GM19324 (cell line): ENCODE data around the gene SIL1.
"Not testable (repeated sequence)": the region's sequence is repeated elsewhere in the genome, so short reads cannot be mapped to it uniquely, and the experiment has no call there.

ENCODE experiments used
- ATAC-seq: cut with Tn5 transposase; IDR thresholded peaks from one replicate; pipeline ENCODE4 v1.9.1; 2021; ENCODE audit warnings: mild to moderate bottlenecking, moderate library complexity; ENCODE audit not compliant: unreplicated experiment, low FRiP score

SIL1 gene

DNA sequence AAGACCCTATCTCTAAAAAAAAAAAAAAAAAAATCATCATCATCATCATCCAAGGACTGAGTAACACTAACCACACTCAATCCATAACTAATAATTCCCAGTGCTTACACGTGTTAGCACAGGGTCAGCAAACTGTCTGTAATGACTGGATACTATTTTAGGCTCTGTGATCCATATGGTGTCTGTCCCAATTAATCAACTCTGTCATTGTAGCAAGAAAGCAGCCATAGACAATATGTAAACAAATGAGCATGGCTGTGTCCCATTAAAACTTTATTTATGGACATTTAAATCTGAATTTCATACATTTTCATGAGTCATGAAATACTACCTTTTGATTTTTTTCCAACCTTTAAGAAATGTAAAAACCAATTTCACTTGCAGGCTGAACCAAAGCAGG is 148.4 kb downstream of the SIL1 start:
- ATAC-seq = no peak

DNA sequence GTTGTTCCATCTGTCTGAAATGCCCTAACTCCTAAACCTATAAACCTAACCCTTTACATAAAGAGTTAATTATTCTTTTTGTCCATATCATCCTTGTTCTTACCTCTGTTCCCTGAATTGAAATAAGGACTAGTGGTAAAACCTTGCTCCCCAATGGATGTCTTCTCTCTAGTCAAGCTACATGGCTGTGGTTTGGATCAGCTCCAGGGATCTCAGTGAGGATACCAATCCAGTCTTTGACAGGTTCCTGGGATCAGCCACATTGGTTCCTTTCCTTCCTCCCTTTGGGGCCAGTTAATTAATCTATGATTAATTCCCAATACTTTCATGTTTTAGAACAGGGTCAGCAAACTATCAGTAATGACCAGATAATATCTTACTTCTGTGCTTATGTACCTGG is 151.6 kb downstream of the SIL1 start:
- no peak for ATAC-seq

DNA sequence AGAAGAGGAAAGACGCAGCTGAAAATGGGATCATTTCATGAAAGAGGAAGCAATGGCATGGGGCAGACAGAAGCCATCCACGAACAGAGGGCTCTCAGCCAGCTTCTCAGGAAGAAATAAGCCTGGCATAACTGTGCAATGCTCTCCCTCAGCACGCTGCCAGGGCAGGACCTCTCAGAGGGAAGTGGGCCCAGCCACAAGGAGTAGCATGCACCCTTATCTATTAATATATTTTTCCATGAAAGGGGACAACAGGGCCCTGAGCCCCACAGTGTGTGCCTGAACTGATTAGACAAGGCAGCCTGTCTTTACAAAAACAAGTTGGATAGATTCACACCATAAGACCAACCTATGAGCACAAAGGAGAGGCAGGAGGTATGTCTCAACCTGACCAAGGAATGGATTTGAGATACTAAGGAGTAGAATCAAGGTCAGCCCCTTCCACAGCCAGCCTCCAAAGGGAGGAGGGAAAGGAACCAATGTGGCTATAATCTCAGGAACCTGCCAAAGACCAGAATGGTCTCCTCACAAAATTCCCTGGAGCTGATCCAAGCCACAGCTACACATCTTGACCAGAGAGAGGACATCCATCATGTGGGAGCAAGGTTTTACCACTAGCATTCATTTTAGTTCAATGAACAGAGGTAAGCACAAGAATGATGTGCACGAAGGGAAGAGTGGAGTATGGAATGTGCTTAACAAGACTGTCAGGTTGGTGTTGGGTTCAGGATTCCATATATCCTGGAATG is 154.8 kb downstream of the SIL1 start:
- no peak for ATAC-seq

DNA sequence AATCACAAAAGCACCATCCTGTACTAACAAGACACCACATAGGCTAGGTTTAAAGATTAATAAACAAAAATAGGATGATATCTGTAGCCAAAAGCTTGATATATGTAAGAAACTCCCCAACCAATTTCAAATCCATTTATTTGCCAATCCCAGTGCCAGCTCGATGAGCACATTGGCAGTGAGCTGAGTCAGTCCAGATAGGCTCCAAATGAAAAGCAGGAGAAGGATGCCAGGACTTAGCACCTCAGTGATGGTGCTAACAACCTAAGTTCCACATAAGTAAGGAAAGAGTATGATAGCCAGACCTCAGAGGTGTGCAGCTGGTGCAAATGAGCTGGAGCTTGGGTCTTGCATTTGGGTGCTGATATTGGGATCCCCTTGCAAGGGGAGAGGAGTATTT is 158.1 kb downstream of the SIL1 start:
- no peak for ATAC-seq

DNA sequence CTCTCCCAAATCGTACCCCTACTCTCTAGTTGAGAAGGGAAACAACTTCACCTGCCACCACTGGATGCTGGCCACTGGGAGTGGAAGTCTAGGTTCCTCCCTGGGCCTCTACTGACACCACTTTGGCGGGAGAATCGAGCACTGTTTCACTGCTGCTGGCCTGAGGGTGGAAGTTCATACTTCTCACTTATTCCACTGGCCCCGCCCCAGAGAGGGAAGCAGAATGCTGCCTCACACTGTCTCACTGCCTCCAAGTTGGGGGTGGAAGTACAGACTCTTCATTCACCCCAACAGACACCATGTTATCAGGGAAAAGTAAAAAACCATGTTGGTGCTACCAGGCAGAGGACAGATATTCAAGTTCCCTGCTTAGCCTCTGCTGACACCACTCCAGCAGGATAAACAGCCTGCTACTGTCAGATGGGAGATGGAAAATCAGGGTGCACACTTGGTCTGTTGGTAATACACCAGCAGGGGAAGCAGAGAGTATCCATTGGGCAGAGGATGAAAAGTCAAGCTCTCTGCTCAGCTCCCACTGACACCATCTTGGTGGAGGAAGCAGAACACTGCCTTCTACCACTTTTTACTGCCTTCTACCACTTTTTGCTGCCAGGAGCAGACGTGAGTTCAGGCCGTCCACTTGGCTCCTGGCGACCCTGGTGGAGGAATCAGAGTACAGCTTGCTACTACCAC is 159.4 kb downstream of the SIL1 start:
- no peak for ATAC-seq

DNA sequence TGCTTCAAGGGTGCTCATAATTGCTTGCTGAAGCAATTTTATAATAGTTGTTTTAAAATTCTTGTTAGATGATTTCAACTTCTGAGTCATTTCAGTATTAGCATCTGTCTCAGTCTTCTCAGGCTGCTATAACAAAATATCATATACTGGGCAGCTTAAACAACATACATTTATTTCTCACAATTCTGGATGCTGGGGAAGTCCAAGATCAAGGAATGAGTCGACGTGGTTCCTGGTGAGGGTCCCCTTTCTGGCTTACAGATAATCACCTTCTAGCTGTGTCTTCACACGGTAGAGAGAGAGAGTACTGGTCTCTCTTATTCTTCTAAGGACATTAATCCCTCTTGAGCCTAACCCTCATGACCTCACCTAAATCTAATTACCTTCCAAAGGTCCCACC is 160.4 kb downstream of the SIL1 start:
- ATAC-seq = no peak

DNA sequence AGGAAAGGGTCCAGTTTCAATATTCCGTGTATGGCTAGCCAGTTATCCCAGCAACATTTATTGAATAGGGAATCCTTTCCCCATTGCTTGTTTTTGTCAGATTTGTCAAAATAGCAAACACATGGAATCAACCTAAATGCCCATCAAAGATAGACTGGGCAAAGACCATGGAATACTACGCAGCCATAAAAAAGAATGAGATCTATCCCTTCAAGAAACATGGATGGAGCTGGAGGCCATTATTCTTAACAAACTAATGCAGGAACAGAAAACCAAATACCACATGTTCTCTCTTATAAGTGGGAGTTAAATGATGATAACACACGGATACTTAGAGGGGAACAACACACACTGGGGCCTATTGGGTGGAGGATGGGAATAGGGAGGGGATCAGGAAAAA is 161.8 kb downstream of the SIL1 start:
- ATAC-seq = not testable (repeated sequence)

DNA sequence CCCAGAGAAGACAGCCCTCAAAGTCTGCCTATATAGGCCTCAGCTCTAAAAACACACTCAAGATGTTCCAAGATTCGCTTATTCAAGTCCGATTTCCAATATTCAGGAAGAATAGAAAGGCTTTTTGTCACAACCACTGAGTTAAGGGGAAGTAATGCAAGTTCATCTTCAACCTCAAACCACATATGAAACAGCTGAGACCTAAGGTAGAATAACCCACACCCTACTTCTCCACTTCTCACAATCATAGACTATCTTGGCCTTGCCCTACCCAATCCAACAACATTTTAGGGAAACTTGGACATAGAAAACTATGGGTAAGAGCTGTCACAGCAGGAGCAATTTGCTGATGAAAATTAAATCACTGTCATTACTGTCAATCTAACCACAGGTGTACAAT is 171.0 kb downstream of the SIL1 start:
- no peak for ATAC-seq

DNA sequence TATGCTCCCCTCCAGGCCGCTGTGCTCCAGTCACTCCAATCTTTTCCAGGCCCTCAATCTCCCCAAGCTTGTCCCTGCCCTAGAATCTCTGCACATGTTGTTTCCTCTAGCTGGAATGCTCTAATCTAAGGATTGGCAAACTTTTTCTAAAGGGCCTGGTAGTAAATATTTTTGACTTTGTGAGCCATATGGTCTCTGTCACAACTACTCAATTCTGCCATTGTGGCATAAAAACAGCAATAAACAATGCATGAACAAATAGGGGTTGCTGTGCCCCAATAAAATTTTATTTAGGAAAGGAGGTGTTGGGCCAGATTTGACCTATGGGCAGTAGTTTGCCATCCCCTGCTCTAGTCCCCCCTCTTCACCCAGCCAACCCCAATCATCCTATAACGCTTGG is 172.5 kb downstream of the SIL1 start:
- ATAC-seq = no peak

DNA sequence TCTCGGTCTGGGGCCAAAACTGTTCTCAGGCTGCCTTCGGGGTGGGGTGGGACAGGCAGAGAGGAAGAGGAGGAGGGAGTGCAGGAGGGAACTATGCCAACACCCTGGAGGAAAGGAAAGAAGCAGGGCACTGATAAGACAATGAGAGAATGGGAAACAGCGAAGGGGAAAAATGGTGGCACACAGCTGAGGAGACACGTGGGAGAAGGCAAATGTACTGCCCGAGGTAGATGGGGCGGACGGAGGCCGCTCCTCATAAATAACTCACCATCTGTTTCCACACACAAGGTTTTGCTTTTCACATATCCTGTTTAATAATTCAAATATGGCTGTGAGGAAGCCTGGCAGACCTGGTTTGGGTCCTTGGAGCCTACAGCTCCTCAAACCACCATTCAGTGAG is 174.9 kb downstream of the SIL1 start:
- no peak for ATAC-seq

DNA sequence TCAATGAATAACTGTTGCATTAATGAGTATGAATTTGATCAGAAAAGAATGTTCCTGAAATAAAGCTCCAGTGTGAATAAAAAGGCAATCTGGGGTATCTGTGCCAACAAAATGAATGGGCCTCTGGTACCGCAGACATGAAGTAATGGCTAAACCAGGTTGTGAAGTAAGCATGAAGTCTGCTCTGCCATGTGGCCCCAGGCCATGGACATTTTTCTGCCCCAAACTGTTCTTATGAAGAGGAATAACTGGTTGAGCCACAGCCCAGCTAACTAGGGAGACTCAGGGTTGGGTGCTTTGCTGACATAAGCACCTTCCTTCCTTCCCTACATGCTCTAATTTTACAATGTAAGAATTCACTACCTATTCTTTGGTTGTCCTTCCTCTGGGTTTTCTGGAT is 175.6 kb downstream of the SIL1 start:
- ATAC-seq = no peak

DNA sequence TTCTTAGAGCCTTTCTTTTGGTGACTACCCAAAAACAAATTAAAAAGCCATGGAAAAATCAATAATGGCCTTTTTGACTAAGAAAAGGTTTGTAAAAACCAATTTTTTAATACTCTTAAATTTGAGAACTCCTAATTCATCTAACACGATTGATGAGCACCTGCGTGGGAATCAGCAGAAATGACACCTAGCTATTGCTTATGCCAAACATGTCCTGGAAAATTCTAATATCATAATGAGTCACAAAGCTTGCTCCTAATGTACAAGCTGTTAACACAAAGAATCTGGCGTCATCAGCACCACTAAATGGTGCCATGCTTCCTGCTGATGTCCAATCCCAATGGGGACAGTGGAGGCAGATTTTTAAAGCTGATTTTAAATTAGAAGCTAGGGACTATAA is 176.8 kb downstream of the SIL1 start:
- no peak for ATAC-seq

DNA sequence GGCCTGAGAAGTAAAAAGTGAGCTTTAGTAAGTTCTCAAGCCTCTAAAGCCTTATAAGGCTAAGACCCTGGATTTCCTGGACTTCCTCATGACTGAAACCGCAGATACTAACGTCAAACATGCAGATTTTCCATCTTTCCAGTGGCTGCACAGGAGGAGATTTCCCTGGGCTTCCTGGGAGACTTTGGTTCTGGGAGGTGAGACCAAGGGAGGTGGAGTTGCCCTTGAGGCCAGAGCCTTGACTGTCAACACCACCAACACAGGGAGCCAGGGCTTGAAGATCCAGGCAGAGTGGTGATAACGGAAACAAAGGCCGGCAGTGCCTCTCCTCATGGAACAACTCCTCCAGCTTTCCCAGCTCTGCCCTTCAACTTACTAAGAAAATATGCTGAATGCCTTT is 178.3 kb downstream of the SIL1 start:
- ATAC-seq = no peak

DNA sequence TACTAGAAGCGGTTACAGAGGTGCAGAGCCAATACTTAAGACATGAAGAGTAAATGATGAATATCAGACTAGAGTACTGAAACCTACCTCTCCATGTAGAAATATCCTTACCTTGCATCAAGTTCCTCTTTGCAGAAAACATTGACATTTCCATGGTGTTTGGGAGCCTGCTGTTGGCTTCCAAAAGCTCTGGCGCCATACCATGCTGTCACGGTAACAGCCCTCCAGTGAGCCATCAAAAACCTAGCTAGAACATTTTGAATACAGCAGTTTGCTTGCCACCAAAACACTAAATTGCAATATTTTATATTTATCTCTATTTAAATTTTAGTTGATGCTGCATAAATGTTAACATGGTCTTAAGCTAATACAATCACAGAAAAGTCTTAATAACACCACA is 179.0 kb downstream of the SIL1 start:
- no peak for ATAC-seq

DNA sequence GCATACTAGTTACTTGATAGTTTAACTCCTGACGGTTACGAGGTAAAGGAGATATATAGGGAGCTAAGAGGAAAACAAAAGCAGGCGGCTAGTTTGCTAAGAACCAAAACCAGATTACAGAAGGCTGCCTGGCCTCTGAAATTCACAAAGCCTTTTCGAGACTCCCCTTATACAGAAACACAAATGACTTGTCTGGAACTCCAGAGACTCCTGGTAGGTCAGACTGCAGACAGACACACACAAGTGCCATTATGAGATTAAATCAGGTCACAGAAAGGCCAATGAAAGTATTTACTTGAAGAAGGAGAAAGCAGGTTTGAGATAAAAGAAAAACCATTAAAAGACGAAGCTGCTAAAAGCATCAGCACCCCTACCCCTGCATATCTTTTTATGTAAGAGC is 180.5 kb downstream of the SIL1 start:
- ATAC-seq = no peak

DNA sequence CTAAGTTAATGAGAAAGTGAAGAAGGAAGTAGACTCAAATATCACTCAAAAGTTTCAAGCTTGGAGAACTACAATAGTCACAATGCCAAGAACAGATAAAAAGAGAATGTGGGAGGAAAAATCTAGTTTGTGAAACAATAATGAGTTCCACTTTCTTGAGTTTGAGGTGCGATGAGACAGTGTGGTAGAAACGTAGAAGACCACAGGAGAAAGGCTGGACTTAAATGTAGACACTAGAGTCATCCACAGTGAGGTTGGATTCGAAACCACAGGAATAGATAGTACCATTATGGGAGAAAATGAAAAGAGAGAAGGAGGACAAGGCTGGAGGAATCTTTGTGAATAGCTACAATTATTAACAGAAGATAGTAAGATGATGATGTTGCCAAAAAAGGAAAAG is 182.0 kb downstream of the SIL1 start:
- no peak for ATAC-seq

DNA sequence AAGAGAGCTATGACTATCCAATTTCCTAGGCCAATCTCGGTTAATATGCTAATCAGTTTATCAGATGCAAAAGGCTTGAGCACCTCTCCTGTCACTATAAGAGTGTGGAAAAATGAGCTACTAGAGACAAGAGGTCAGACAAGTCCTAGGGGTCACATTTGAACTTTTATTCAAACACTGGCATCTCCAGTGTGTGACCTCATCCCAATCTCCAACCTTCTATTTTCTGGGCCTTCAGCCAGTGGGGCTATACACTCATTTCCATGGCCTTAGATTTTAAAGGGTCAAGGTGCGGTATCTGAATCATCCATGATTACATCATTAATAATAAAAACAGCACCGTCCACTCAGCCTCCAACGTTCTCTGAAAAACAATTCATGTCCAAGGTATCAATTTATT is 183.4 kb downstream of the SIL1 start:
- no peak for ATAC-seq

DNA sequence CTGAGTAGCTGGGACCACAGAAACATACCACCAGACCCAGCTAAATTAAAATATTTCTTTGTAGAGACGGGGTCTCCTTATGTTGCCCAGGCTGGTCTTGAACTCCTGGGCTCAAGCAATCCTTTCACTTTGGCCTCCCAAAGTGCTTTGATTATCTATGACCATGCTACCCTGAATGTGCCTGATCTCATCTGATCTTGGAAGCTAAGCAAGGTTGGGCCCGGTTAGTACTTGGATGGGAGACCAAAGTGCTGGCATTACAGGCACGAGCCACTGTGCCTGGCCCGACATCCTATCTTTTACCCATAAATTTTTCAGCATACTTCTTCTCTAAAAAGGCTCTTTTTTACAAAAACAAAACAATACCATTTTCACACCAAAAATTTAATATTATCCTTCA is 186.0 kb downstream of the SIL1 start:
- no peak for ATAC-seq

DNA sequence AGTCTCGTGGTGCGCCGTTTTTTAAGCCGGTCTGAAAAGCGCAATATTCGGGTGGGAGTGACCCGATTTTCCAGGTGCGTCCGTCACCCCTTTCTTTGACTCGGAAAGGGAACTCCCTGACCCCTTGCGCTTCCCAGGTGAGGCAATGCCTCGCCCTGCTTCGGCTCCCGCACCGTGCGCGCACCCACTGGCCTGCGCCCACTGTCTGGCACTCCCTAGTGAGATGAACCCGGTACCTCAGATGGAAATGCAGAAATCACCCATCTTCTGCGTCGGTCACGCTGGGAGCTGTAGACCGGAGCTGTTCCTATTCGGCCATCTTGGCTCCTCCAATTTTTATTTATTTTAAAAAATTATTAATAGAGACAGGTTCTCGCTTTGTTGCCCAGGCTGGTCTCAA is 187.0 kb downstream of the SIL1 start:
- not testable (repeated sequence) for ATAC-seq

DNA sequence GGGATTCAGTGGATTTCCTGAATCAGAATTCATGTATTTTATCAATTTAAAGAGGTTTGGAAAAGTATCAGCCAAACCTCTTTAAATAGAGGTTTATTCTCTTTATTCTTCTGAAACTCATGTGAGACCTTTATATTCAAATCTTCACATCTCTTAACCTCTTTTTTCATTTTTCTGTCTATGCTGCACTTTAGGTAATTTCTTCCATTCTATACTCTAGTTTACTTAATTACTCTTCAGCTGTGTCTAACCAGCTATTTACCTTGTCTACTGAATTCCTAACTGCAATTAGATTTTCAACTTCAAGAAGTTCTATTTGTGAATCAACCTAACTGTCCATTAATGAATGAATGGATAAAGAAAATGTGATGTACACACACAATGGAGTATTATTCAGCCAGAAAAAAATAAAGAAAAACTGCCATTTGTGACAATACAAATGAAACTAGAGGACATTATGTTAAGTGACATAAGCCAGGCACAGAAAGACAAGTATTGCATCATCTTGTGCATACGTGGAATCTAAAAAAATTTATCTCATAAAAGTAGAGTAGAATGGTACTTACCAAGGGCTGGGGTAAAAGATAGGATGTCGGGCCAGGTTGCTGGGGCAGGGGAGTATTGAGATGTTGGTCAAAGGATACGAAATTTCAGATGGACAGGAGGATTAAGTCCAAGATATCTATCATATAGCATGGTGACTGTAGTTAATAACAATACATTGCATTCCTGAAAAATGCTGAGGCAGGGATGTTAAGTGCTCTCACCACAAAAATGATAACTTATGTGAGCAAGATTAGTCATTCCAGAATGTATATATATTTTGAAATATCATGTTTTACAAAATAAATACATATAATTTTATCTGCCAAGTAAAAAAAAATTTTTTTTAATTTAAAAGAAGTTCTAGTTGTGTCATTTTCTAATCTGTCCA is 193.5 kb downstream of the SIL1 start:
- ATAC-seq = no peak

DNA sequence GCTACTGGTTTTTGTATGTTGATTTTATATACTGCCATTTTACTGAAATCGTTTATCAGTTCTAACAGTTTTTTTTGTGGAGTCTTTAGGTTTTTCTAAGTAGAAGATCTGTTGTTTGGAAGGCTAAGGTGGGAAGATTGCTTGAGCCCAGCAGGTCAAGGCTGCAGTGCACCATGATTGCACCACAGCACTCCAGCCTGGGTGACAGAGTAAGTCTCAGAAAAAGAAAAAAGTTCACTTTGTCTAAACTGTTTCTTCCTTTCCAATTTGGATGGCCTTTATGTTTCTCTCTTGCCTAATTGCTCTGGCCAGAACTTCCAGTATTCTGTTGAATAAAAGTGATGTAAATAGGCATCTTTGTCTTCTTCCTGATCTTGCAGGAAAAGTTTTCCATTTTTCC is 198.5 kb downstream of the SIL1 start:
- ATAC-seq = no peak
